Embryonic facial prominence (tissue), 1 donor: ENCODE measurements around the gene STARD13.
"Not testable (repeated sequence)": the region's sequence is repeated elsewhere in the genome, so short reads cannot be mapped to it uniquely, and the experiment has no call there.

Experiments used
- DNase-seq: peaks from one replicate; pipeline ENCODE4 v3.0.0-alpha.2; 2016; ENCODE audit errors: extremely low spot score

The STARD13 gene

GRCh38 chr13:33195693-33196464, 89.7 kb downstream of the STARD13 start:
- no peak for DNase-seq

GRCh38 chr13:33194820-33195692, 90.5 kb downstream of the STARD13 start:
- DNase-seq = no peak

DNA sequence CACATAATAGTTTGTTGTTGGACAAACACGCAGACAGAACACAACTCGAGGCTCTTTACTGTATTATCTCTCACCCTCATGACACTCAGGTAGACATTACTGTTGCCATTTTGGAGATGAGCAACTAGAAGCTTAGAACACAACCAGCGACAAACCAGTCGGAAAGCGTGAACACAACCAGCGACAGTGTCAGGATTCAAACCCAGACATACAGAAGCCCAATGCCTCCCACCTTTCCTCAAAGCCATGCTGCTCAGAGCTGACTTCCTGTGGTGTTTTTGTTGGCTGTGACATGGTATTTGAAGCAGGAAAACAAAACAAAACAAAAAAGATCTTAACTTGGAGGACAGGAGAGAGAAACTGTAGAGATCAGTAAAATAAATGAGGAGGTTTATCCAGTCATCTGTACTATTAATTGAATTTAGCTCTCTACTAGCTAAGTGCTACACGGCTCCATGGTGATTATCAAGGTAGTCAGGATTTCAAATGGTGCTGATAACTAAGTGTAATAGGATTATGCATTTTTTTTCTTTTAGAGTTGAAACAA, 92.1 kb downstream of the STARD13 start:
- DNase-seq = no peak

DNA sequence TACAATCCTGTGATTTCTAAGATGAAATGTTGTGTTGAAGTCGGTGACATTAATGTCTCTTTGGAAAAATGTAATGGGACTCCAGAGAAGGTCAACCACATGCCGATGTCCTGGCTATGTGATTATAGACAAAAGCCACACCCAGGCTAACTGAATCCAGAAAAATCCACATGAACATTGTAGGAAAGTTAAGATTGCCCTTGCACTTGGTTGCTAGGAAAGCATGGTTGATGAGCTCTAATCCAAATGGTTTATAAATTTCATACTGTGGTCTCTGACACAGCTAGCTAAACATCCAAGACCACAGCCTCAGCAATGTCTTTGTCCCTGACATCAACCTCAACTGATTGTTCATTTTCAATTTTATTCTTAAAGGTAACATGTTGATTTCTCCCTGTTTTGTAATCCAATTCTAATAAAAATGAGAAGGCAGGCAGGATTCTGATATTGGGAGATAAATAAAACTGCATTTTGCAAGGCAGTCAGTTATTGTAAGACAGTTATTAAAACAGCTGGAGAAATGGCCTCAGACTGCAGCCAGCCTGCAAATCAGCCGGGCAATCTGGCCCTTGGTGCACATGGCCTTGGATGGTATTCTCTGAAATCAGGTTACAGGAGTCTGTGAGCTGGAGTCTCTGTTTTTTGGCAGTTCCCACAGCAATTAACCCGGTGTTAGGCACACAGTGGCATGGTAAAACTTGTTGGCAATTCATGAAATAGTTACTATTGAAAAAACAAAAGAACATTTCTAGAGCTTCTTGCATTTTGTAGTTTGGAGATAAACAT, 93.9 kb downstream of the STARD13 start:
- no peak for DNase-seq

DNA sequence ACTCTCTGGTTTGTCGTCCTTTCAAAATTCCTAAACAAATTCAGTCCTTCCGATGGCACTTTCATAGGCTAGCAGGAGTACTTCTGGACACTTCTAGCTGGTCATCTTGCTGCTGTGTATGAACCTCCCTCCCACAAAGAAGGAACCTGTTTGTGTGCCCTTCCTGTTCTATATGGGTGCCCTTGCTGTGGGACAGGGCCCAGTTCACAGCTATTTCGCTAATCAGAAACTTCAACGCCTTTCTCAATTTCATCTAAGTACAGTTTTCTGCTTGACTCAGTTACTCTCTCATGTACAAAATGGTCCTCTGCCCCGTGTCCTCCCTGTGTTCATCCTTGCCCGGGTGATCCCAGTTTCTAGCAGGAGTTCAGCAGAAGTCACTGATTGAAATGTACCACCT, 96.1 kb downstream of the STARD13 start:
- DNase-seq = no peak

DNA sequence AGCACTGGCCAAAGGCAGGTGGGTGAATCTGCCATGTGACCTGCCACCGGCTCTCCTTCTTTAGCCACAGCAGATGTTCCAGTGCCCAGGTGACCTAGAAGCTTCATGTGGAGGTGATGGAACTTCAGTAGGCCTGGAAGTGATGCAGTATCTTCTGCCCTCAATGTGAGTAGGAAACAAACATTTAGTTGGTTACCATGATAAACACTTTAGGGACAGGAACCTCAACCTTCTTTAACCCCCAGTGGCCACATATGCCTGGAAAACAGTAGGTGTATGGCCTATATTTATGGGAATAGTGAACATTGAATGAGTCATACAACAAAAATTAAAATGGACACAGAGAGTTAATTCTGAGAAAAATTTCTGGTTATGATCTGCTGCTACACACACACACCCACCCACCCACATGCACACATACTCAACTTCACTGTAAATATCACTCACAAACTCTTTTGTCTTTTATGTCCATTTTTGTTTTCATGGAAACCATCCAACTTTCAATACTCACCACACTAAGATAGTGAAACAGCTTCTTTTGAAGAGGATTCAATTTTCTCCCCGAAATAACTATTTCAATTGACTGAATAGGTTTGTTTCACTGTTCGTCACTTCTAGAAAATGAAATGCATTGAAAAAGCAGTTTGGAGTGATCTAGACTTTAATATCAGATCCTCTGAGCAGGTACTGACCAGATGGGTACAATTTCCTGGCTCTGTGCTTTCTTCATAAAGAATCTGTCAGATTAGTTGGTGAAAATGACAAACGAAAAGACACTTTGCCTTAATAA, 97.3 kb downstream of the STARD13 start:
- no peak for DNase-seq

DNA sequence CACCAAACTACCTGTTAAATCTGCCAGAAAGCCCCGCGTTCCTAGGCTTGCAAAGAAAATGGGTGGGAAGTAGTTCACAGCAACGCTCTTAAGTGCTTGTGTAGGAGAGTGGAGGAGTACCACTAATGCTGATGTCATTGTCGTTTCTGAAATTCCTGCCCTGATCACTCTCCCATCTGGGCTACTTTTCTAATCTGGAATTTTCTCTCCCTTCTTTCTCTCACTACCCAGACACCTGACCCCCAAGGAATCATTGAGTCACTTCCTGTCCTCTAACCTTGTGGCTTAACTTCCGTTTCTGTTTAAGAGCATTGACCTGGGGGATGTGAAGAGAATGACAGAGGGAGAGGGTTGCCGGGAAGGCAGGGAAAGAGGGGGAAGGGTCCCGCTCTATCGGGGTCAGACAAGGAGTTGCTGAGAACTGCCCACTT, 98.7 kb downstream of the STARD13 start:
- DNase-seq = no peak

- DNase-seq = no peak
Measured at GRCh38 chr13:33185853-33186252, 99.7 kb downstream of the STARD13 start.

GRCh38 chr13:33184530-33184929, 101.0 kb downstream of the STARD13 start:
- DNase-seq = no peak

DNA sequence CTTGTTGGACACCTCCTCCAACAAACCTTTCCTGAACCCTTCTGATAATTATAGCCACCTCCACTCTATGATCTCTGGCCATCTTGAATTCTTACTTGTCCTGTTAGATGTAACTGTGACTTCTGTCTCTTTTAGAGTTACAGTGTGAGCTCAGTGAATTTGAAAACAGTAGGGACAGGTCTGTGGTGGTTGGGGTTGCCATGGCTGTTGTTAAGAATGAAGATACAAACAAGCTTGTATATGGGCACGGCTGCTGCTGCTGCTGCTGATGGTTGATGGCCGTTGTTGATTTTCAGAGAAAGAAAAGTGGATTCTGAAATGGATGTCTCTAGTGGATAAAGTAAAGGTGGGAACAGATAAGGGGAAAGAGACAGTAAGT, 101.5 kb downstream of the STARD13 start:
- DNase-seq = no peak

DNA sequence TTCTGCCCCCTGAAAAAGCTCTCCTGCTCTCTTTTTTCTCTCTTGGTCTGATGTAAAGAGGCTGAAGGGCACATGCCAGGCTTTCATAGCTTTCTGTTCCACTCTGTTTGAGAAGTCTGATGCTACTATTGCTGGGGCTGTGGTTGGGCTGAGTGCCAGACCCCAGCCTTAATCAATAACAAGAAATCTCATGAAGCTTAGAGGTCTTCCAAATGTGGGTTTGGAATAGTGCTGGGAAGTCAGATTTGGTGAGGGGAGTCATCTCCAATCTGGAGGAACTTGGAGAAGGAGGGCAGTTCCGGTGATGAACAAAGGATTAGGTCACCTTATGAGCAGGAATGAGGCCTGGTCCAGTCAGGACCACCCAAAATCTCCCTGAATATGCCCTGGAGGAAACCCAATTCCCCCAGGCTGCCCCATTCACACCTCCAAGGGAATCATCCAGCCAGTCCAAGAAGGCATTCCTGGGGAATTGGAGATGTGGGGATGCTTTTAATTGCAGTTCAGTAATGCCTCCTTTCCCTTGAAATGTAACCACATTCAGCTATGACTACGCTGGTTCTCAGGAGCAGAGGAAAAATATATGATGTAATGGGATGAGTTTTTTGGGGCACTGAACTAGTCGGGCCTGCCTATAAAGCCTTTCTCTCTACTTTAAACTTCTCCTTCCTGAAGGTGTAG, 102.0 kb downstream of the STARD13 start:
- no peak for DNase-seq

DNA sequence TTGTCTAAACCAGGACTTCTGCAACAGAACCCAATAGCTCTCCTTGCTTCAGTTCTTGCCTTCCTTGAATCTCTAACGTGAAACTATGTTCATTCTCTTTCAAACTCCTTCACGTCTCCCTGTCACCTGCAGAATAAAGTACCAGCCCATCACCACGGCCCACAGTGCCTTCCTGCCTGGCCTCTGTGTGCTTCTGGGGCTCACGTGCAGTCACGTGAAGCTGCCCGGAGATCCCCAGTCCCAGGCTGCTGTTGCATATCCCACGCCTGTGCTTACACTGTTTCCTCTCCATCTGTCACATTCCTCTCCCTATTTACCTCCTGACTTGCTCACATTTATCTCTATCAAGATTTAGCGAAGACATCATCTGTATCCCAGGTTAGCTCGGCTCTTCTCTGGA, 102.8 kb downstream of the STARD13 start:
- no peak for DNase-seq

- no peak for DNase-seq
Measured at GRCh38 chr13:33181264-33181663, 104.3 kb downstream of the STARD13 start.

DNA sequence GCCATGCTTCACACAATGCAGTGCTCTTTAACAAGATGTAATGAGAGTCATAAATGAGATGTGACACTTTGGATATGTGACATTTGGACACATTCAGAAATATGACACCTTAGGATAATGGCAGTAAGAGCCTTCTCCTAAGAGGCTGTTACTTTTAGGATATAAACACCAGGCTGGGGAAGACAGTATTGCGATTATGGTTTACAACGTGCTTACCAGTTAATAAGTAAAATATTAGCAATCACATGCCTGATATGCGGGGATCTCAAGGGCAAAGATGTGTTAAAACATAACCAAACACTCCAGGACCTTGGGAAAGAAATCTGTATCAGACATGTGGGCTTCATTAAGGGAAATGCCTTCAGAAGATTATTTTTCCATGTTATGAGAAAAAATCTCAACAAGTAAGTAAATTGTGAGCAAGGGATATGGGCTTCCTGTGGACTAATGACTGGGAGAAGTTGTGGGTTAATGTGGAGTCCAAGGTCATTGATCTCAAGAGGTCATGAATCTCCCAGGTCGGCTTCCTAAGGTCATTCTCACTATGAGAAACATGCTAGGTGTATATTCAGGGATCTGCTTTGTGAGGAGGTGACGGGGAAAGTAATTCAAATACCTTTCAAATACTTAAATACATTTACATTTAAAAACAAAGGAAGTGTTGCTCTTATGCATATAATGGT, 105.3 kb downstream of the STARD13 start:
- DNase-seq = no peak

DNA sequence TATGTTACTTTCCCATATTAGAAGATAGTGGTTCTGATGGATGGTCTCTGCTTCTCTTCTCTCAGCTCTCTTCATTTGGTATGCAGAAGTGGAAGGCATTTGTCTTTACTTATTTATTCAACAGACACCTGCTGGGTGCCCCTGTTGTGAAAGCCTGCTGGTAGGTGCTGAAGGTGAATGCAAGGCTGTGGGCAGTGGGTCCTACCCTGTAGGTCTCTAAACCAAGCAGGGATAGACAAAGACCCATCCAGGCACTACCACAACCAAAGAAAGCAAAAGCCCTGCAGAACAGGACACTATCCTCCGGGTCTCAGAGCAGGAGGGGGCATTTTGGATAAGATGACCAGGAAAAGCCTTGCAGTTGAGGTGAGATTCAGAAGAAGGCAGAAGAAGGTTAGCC, 106.1 kb downstream of the STARD13 start:
- DNase-seq = no peak

GRCh38 chr13:33178209-33178840, 107.2 kb downstream of the STARD13 start:
- DNase-seq = peak; percentile 26

GRCh38 chr13:33177340-33178208, 108.0 kb downstream of the STARD13 start:
- DNase-seq = not testable (repeated sequence)

- no peak for DNase-seq
Measured at GRCh38 chr13:33176526-33176925, 109.0 kb downstream of the STARD13 start.
